Effector CD4-positive, alpha-beta T cell (primary cell): ENCODE data around the gene CHST13.
"Not testable (repeated sequence)": the region's sequence is repeated elsewhere in the genome, so short reads cannot be mapped to it uniquely, and the experiment has no call there.

Experiments
- DNase-seq: peaks from one replicate; pipeline ENCODE4 v3.0.0-alpha.2; 2020

Gene CHST13

DNA sequence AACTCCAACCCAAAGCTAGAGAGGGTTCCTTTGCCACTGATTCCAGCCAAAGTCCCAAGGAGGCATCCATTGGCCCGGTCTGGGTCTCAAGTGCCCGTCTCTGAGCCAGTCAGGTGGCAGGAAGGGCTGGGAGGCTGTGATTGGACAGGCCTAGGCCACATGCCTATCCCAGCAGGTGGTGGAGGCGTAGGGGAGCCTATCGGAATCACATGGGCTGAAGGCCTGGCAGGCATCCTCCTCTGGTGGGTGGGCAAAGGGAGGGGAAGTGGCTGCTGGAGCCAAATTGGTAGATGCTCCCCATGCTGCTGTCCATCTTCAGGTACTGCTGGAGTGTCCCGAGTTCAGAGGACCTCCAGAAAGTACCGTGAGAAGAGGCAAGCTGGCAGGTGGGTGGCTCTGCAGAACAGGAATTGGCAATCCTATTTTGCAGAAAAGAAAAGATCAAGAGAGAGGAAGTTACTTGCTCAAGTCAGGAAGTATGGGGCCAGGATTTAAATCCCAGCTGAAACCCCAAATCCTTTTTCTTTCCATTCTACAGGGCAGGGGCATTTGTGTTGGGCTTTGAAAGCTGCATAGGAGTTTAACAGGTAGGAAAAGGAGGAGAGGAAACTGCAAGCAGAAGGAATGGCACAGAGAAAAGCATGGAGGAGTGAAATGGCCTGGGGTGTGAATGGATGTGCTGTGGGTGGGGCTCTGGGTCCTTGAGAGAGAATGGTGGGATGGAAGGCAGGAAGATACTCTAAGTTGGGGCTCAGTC lies 3.7 kb downstream of the CHST13 start:
- DNase-seq: no peak

DNA sequence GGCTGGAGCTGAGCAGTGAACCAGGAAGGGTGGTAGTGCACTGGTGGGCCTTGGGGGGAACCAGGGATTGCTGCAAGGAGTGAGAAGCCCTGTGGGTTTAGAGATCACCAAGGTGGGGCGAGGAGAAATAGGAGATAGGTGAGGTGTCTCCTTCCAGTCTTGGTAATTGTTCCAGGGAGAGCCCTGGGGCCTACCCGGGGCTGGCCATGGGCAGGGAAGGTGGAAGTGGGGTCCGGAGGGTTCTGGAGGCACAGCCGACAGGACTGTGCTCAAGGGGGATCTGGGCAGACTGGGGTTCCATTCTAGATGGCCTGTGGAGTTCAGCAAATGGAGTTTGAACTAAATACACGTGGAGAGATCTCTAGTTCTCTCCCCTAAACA lies 4.5 kb downstream of the CHST13 start:
- no peak for DNase-seq

DNA sequence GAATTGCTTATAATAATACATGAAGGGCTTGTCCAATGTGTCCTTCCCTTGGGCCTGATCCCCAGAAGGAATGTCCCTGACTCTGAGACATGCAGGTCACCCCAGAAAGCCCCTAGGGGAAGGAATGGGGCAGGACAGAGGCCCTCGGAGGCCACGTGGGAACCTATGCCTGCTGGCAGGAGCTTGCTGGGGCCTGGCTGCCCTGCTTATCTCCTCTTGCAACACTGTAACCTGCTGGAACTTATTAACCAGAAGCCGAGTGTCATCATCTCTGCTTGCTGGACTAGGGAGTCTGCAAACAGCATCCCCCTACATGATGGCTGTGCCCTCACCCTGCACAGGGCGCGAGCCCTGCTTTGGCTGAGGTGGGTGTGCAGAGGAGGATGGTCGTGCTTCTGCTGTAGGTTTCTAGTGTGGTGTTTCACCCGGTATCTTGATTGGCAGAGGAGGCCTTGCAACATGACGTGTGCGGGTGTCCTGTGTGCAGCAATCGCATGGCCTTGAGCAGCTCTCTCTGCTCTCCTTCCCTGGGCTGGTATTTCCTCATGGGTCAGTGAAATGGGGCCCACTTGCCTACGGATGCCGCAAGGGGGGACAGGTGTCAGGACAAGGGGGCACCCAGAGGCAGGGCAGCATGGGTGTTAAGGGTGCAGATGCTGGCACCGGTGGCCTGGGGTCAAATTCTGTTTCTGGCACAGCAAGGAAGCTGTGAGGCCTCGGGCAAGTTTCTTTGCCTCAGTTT lies 5.0 kb downstream of the CHST13 start:
- no peak for DNase-seq

DNA sequence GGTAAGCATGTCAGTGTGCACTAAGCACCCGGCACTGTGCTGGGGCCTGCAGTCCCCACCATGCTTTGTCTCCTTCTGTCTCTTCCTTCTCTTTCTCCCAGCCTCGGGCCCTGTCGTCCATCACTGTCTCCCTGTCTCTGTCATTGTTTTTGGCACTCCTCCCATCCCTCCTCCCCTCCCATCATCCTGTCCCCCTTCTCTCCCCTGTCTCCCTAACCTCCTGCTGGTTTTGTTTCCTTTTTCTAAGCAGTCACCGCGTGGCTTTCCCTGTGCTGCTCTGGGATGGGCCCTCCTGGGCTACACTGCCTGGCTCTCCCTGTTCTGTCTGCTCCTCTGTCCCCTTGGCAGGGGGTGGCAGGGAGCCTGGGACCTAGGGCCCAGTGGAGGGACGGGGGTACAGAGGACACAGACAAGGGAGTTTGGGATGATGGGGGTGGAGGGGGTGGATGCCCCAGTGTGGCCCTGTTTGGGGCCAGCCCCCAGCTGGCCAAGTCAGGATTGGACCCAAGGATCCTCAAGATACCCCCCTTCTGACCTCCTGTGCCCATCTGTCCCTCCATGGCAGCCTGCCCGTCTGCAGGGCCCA lies 5.7 kb downstream of the CHST13 start:
- no peak for DNase-seq

DNA sequence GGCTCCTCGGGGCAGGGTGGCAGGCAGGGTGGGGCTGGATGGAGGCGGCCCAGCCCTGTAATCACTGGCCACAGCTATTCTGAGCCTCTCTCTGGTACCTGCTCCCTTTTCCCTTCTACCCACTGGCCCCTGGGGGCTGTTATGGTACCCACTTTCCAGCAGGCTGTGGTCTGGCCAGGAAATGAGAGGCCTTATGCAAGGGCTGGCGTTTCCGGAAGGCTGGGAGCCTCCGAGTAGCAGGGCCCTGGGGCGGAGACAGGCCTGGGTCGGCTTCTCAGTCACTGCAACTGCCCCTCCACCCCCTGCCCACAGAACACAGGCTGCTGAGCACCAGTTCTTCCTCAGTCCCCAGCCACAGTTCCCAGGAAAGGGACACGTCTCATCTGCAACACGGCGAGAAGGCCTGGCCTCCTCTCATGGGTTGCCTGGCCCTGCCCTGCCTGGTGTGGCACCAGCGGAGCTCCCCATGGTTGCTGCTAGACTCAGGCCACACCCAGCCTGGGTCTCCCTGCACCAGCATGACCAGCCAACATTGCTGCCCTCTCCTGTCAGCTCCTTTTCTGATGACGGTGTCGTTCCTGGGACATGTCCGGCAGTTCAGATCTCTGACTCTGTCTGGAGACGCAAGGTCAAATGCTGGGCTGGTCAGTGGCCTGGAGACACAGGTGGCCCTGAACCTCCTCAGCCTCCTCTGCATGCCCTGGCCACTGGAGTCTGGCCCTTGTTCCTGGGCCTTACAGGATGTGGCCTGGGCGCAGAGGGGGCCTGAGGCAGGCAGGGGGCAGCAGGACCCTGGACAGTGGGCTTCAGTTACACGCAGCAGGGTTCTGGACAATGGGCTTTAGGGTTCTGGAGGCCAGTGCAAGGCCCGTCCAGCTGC lies 6.5 kb downstream of the CHST13 start:
- no peak for DNase-seq

DNA sequence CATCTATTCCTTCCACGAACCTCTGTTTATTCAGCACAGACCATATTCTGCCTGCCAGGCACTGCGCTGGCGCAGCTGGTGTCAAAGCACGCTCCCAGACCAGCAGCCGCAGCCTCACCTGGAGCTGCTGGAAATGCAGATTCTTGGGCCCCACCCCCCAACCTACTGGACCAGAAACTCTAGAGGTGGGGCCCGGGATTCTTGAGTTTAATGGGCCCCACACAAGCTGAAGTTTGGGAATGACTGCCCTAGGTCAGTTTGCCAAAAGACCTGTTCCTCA lies 7.0 kb downstream of the CHST13 start:
- no peak for DNase-seq

DNA sequence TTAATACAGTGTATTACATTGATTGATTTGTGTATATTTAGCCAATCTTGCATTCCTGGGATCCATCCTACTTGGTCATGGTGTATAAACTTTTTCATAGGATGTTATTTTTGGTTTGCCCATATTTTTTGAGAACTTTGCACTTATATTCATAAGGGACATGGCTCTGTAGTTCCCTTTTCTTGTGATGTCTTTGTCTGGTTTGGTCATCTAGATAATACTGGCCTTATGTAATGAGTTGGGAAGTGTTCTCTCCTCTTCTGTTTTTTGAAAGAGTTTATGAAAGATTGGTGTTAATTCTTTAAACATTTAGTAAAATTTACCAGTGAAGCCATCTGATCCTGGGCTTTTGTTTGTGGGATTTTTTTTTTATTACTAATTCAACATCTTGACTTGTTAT lies 9.6 kb downstream of the CHST13 start:
- DNase-seq: no peak

DNA sequence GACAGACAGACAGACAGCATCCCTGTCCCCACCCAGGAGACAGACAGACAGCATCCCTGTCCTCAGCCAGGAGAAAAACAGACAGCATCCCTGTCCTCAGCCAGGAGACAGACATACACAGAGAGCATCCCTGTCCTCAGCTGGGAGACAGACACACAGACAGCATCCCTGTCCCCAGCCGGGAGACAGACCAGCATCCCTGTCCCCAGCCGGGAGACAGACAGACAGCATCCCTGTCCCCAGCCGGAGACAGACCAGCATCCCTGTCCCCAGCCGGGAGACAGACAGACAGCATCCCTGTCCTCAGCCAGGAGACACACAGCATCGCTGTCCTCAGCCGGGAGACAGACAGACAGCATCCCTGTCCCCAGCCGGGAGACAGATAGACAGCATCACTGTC lies 10.8 kb downstream of the CHST13 start:
- not testable (repeated sequence) for DNase-seq

DNA sequence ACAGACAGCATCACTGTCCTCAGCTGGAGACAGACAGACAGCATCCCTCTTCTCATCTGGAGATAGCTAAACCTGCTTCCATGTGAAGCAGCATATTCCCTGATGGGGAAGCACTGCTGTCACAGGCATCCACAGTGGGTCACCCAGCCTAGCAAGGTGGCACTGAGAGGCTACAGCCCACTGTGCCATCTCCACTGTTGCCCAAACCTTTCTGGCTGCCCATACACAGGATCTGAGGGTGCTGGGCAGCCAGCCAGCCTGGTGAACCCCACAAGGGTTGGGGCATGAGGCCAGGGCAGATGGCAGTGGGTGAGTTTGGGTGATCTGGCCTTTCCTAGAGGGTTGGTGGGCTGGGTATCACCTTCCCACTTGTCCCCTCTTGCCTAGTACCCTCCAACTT lies 11.7 kb downstream of the CHST13 start:
- DNase-seq: no peak

DNA sequence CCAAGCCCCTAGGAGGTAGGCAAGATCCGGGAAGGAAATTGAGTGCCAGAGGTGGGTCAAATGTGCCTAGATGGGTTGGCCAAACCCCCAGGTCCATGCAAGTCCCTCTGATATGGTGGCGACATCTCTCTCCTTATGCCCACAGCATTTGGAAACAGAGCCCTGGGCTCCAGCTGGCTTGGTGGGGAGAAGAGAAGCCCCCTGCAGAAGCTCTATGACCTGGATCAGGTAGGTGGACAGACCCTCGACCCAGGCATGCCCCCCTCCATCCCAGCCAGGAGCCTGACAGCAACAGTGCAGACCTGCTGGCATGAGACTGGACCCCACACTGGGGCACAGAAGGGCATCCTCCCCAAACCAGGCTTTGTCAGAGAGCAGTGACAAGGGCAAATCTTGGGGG lies 12.2 kb downstream of the CHST13 start:
- no peak for DNase-seq

DNA sequence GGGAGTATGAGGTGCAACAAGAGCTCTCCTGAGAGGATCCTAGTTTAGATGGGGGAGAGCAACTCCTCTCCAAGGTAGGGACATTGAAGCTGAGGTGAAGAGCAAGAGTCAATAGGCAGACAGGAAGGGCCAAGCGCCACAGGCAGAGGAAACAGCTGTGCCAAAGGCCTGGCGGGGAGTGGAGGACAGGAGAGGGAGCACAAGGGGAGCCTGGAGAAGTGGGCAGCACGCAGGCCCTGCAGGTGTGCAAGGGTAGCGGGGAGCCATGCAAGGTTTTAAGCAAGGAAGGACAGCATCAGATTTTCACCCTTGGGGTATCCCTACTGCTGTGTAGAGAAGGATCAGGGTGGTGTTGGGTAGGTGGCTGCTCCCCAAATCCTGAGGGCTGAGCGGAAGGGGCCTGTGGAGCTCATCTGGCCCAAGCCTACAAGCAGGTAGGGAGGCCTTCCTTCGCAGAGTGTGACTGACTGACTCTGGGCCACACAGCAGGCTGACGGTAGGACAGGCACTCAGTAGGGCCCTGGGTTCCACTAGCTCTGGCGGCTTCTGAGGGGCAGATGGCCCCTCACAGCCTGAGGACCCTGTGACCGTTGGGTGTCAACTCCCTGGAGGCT lies 13.3 kb downstream of the CHST13 start:
- no peak for DNase-seq

DNA sequence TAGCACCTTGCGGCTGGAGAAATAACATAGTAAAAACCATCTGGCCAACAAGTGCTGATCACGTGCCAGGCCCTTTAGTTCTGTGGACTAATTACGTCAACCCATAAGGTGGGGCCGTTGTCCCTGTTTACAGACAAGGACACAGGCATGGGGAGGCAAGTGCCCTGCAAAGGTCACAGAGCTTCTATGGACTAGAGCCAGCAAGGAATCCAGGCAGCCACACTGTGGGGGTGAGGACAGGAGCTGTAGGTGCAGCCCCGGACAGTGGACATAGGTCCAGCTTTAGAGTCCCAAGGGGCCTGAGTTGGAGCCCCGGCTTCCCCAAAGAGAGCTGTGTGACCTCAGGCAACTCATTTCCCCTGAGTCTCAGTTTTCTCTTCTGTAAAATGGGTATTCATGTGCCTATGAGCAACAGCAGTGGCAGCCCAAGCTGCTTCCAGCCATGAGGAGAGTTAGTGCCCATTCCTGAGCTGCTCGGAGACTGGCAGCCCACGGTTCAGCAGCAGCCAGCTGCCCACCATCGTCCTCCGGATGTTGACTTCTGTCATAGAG lies 13.9 kb downstream of the CHST13 start:
- no peak for DNase-seq

DNA sequence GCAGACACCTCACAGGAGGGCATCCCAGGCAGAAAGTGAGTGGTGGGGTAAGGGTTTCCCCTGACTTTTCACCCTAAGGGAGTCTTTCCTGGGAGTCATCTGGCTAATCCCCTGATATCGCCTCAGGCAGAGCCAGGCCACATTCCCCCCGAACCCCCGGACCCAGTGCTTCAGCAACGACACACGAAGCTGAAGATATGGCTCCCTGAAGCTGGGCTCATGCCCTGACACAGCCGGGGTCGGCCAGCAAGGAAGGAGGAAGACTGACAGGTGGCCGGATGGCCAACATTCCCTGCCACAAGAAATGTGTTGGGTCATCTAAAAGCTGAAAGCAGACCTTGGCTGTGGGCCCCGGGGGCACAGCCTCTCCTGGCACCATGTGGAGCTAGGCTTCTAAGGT lies 14.4 kb downstream of the CHST13 start:
- DNase-seq: no peak

DNA sequence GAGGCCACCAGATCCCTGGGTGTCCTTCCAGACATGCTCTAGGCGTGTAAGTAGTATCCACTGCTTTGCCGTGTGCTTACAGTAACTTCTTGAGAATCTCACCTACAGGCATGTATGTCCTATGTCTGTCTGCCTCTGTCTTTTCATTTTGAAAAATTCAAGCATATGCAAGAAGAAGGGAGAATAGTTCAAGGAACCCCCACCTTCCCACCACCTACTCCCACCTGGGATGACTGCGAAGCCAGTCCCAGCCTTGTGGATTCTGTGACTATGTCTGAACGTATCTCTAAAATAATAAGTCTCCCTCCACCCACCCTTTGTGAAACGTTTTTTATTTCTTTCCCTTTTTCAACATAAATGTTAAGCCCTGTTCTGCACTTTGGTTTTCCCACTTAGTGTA lies 15.0 kb downstream of the CHST13 start:
- DNase-seq: no peak

DNA sequence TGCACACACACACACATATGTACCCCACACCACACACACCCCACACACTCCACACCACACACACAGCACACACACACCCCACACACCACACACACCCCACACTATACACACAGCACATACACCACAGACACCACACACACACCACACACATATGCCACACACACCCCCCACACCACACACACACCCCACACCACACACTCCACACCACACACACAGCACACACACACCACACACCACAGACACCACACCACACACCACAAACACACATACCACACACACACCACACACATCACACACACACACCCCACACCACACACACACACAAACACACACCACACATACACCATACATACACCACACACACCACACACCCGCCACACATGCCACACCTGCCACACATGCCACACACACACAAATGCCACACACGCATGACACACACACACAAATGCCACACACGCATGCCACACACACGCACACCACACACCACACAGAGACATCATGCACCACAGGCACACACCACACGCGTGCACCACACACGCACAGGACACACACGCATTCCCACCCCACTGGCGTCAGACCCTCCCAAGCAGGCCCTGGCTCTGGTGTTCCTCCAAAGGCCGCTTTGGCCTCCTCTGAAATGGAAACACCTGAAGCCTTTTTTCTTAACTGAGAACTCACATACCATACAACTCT lies 15.7 kb downstream of the CHST13 start:
- no peak for DNase-seq

DNA sequence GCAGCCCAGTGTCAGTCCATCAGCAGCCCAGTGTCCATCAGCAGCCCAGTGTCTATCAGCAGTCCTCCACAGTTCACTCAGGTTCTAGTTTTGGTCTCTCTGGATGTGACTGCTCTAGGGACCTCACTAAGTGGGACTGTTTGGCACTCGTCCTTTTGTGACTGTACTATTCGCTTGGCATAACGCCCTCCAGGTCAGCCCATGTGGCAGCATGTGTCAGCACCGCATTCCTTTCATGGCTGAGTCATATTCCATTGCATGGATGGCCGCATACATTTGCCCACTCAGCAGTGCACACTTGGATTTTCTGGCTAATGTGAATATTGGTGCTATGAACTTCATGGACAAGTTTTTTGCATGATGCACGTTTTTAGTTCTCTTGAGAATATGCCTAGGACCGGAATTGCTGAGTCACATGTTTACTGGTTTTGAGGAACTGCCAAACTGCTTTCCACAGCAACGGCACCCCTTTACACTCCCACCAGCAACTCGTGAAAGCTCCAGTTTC lies 16.4 kb downstream of the CHST13 start:
- DNase-seq: no peak

DNA sequence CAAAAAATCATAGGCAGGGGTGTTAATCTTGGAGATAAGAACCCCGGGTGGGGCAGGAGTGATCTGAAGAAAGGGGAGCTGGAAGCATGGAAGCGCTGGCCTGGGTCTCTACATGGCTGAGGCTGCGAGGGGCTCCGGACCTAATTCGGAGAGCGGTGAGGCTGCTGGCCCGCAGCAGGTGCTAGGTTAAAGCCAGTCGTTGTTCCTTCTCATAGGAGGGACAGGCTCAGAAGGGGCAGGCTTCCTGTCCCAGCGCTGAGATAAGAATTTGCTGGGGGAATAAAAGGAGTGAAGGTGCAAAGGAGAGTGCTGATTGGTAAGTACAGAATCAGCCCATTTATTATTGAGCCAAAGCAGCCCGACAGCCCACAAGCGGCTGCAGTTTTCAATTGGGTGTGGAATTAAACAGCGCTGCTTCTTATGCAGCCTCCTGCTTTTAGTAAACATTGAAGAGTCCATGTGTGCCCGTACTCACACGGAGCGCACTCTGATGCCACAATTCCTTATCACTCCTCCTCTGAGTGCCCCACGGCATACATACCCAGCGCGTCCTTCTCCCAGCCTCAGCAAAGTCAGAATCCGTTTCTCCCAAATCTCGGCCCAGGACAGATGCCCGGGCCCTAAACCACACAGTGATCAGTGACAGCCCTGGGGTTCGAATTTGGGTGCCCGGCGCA lies 17.1 kb downstream of the CHST13 start:
- DNase-seq: no peak

DNA sequence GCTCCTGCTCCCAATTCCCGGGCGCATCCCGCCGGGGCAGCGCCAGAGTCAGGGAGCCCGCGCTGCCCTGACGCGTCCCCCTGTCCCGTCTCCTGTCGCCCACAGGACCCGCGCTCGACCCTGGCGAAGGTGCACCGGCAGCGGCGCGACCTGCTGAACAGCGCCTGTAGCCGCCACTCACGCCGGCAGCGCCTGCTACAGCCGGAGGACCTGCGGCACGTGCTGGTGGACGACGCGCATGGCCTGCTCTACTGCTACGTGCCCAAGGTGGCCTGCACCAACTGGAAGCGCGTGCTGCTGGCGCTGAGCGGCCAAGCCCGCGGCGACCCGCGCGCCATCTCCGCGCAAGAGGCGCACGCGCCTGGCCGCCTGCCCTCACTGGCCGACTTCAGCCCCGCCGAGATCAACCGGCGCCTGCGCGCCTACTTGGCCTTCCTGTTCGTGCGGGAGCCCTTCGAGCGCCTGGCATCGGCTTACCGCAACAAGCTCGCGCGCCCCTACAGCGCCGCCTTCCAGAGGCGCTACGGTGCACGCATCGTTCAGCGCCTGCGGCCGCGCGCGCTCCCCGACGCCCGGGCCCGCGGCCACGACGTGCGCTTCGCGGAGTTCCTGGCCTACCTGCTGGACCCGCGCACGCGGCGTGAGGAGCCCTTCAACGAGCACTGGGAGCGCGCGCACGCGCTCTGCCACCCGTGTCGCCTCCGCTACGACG lies 17.8 kb downstream of the CHST13 start:
- DNase-seq: no peak

DNA sequence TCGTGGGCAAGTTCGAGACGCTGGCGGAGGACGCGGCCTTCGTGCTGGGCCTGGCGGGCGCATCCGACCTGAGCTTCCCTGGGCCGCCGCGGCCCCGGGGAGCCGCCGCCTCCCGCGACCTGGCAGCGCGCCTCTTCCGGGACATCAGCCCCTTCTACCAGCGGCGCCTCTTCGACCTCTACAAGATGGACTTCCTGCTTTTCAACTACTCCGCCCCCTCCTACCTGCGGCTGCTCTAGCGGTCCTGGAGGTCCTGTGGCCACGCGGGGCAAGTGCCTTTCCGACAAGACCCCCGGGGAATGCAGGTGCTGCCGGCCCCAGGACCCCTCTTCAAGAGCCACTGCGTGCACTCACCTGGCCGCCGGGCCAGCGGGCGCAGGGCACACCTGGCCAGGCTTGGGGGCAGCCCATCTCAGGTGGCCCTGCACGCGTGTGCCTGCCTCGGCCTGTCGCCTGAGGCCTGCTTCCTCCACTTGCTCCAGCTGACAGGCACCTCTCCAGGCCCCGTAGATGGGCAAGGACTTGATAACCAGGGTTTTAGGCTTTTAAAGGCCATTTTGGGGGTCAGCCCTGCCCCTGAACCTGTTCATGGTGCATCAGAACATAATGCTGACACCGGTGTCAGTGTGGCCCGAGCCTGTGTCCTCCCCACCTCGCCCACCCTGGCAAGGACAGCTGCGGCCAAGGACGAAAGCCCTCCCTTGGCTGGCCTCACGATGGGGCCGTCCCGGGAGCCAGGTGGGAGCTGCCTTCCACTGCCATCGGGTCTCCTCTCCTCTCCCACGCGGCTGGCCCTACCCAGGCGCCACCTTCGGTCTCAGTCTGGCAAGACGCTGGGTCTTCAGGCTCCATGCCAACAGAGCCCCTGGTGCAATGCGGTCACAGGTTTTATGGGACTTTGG lies 18.6 kb downstream of the CHST13 start:
- no peak for DNase-seq
